Dermis microvascular lymphatic vessel endothelial cell (primary cell): ENCODE results near the gene OFD1. TPM values are rescaled to one million over a fixed set of nuclear protein-coding genes. Genes with fewer than 3 reads are reported as not detected.
"Not testable (repeated sequence)": the region's sequence is repeated elsewhere in the genome, so short reads cannot be mapped to it uniquely, and the experiment has no call there.

Experiments
- DNase-seq, 2 donors: peaks; one replicate each; pipeline versions ENCODE4 v3.0.0 to v3.0.0-alpha.2; 2010; ENCODE audit warnings: low read depth in 2 of 2
- total RNA-seq: library from RNA; depleted of rRNA; stranded (reverse); fragments of >200 nt; gene quantifications from 2 replicates; pipeline ENCODE4 v1.2.1, GENCODE V29; 2014

The OFD1 gene
- total RNA-seq, 1 donor from 2014 or later = 5.4 TPM

DNA sequence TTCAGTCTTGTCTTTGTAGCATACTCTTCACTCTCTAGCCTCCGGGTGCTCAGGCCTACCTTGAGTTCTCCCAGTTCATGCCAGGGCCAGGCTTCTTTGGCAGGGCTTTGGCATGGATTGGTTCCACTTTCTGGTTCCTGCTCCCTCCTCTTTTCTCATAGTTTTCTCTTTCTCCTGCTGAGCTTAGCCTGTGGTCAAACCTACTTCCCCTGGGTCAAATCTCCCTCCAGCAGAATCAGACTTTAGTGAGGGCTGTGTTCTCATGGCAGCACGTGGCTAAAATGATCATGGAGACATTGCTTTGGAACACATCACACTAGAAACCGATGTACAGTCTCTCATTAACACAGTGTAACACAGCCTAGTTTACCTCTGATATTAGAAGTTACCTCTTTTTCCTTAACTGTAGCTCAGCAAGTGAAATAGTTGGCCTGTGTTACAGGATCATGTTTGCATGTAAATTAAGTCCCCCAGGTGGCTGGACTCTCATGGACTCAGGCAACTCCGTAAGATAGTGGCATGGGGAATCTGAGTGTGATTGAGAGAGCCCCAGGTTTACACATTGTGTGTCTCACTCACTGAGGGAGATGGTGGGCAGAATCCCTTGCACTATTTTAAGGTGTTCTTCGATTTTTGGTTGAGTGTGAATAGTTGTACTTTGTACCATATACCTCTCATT is 32.3 kb upstream of the OFD1 start:
- no peak for DNase-seq

DNA sequence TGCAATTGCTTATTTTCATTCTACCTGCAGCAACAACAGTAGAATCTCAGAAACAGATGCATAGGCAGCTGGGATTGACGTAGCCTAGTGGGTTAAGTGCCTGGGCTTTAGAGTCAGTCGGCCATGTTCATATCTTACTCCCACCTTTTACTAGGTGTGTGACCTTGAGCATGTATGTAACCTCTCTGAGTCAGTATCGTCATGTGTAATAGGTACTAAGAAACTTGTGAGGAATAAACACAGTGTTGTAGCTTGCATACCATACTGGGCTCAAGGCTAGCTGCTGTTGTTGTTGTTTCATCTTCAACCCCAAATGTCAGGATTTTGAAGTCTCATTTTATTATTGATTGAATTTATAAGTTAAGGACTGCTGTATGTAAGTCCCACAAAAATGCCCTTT is 31.4 kb upstream of the OFD1 start:
- no peak for DNase-seq

DNA sequence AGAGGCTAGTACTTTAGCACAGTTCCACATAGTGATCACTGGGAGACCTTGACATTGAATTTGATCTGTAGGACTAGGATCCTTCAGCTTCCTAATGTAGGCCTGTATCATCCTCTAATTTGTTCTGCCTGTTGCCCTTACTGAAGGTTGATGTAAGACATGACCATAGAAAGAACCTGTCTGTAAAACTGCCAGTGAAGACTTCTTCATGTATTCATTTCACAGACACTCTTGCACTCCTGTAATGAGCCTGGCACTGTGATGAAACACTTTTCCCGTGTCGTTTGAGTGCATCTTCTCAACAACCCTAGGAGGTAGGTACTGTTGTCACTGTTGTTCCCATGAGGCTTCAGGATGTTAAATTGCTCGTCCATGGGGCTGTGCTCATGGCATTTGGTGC is 31.0 kb upstream of the OFD1 start:
- DNase-seq = no peak

DNA sequence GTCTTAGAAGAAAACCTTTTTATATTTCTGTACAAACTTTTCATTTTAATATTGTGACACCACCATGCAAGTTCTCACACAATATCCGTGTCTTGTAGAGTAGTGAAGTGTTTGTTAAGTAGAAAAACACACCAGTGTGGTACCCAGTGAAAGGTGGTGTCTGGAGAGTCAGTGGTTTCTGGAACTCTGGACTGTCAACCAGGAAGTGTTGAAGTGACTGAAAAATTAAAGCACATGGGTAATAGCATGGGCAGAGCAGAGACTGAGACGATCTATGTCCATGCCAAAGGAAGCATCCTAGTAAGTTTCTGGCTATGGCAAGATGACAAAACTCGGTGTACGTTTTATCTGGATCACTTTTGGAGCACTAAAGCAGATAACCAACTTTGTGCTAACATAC is 23.4 kb upstream of the OFD1 start:
- no peak for DNase-seq

DNA sequence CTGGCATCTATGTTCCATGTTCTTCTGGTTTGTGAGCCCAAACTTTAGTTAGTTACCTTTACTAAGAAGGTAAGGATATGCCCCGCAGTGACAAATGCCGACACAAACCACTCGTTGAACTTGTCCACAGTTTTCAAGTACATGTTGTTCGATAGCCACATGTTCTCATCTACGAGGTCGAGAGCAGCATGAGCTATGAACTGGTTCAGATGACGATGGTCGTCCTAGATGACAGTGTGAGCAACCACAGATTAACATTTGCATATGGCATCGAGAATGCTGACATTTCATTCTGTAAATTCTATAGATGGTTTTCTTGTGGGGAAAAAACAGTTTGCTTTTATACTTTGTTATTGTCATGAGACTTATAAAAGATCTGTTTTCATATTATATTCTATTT is 18.1 kb upstream of the OFD1 start:
- no peak for DNase-seq

DNA sequence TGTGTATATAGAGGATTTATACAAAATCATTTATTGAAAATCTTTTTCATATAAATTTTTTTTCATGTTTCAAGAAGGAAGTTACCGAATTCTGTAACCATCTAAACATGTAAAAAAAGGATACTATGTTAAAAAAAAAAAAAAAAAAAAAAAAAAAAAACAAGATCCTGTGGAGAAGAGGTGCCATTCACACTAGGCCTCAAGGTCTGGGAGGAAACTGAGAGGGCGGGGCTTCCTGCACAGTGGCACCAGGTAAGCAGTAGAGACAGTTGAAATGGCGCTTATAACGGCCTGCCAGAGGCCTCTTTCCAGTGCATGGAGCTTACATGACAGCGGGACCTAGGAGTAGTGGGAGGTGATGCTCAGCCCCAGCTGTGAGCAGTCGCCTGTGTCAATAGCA is 17.6 kb upstream of the OFD1 start:
- no peak for DNase-seq

DNA sequence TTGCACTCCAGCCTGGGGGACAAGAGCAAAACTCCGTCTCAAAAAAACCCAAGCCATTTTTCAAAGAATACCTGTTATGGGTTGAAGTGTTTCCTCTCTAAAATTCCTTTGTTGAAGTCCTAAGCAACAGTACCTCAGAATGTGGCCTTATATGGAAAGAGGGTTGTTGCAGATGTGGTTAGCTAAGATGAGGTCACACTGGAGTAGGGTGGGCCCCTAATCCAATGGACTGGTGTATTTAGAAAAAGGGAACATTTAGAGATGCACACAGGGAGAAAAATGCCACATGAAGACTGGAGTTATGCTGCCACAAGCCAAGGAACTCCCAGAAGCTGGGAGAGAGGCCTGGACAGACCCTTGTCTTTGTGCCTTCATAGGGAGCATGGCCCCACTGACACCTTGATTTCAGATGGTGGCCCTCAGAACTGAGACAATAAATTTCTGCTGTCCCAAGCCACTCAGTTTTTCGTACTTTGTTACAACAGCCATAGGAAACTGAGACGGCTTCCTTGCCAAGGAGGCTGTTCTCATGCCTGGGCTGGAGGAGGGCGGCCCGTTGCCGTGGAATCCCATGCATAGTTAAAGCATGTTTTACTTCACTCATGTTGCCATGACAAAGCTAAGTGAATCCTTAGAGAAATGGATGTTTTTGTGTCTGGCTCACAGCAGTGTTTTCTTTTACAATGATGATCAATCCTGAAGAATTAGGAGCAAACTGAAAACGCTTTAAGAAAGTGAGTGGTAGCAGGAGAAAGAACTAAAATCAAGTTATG is 16.7 kb upstream of the OFD1 start:
- DNase-seq = peak in 1 of 2 donors; percentile 2

DNA sequence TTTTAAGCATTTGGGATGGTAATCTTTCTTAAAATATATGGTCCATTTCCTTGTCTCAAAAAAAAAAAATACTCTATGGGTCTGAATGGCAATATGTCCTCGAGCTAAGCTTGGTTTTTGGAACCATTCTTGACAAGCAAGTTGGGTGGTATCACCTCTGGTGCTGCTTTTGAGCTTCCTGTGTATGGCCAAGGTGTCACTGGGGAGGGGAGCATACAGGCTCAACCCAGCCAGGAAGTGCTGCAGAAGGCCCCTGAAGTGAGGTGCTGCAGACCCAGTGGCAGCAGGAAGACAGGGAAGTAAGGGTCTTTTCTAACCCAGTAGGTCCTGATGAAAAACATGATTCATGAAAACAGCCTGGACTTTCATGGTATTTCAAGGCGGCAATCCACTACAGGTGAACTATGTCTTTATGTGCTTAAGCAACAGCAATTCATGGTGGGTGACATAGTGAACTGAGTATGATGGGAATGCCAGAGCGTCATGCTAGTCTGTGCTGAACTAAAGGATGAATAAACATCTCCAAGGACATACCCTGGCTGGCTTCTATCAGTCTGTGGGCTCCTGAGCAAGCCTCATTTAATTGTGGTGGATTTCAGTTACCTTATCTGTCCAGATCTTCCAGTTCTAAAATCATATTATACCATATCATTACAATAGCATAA is 15.2 kb upstream of the OFD1 start:
- DNase-seq = no peak

DNA sequence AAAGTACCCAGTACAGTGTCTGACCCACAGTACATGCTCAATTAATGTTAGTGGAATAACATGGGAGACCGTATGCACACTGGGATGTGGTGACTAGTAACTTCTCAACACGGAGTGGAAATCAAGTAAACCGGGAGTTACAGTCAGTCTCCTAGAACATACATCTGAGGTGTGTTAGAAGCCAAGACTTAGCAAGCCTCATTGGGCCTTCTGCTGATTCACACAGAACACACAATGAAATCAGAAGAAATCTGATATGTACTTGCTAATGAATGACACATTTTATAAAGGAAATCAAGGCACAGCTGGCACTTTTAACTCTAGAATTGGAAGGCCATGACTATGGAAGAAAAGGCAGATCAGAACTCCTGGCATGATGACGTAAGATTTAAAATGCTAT is 13.2 kb upstream of the OFD1 start:
- DNase-seq = no peak

DNA sequence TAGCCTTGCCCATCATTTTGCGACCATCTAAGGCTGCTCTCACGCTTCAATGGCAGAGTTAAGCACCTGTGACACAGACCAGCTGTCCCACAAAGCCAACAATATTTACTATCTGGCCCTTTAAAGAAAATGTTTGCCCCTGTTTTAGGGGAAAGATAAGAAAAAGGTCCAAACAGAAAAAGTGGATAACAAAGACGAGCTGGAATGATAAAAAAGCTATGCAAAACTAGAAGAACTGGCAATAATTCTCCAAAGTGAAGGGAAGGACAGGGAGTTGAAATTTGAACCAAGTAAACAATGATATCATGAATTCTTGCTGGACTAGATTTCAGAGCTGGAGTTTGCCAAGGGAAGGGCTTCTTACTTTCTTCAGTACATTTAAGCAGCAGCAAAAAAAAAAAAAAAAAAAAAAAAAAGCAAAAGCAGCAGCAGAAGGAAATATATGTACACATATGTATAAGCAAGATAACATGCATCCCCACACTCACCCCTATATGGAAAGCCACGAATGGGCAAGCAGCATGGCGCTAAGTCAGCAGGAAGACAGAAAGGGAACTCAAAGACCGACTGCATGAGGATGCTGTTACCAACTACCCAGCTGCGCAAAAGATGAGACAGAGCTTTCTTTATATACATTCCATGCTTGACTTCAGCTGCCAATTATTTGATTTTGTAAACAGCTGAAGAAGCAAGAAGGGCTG is 12.6 kb upstream of the OFD1 start:
- DNase-seq = no peak

DNA sequence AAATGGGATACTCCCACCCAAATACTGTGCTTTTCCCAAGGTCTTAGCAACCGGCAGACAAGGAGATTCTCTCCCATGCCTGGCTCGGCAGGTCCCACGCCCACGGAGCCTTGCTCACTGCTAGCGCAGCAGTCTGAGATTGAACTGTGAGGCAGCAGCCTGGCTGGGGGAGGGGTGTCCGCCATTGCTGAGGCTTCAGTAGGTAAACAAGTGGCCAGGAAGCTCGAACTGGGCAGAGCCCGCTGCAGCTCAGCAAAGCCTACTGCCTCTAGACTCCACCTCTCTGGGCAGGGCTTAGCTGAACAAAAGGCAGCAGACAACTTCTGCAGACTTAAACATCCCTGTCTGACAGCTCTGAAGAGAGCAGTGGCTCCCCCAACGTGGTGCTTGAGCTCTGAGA is 9.7 kb upstream of the OFD1 start:
- DNase-seq = not testable (repeated sequence)

DNA sequence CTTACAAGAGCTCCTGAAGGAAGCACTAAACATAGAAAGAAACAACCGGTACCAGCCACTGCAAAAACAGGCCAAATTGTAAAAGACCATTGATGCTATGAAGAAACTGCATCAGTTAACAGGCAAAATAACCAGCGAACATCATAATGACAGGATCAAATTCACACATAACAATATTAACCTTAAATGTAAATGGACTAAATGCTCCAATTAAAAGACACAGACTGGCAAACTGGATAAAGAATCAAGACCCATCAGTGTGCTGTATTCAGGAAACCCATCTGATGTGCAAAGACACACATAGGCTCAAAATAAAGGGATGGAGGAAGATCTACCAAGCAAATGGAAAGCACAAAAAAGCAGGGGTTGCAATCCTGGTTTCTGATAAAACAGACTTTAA is 8.0 kb upstream of the OFD1 start:
- DNase-seq = not testable (repeated sequence)

DNA sequence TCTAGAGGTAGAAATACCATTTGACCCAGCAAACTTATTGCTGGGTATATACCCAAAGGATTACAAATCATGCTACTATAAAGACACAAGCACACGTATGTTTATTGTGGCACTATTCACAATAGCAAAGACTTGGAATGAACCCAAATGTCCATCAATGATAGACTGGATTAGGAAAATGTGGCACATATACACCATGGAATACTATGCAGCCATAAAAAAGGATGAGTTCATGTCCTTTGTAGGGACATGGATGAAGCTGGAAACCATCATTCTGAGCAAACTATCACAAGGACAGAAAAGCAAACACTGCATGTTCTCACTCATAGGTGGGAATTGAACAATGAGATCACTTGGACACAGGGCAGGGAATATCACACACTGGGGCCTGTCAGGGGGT is 4.0 kb upstream of the OFD1 start:
- not testable (repeated sequence) for DNase-seq

DNA sequence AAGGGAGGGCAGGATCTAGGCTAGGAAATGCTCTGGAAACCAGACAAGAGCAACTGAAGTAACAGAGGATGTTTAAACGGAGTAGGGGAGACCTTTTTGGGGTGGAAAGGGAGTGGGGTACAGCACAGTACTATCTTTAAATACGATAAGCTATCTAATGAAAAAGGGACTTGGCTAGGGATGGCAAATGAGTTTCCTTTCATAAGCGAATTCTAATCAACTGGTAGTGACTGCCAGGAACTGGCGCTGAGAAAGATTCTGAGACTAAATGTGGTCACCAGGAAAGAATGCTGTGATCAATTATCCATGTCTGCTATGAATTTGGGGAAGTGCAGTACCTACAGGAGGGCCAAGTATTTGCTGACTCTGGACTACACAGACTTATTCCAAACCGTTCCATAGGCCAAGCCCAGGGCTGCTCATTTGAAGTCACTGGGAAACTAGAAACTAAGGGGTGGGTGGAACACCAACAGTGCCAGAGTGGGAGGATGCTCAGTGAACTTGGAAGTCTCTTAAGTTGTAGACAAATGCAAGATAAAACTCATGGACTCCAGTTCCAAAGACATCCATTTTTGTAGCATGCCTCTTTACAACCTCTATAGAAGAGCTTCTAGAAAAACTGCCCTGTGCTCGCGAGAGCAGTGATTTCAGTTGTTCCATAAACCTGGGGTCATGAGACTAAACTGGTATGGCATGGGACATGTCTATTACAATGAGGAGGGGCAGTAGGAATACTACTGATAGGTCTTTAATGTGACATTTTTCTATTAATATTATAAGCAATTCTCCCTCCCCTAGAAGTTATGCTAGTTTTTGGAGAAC is 2.1 kb upstream of the OFD1 start:
- no peak for DNase-seq

DNA sequence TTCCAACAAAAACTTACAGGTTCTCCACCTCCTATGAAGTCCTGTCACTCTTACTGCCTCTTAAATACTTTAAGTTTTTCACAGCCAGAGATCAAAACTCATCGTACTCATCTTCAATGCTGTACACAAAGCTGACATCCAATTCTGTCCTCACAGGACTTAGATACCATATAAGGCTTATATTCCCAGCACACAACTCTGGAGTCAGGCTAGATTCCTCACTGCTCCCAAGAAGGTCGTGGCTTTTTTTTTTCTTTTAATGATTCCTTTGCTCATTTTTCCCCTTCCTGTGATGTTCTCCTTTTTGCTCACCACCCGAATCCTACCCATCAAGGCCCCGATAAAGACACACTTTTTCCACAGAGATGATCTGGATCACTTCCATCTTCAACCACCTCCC is 1.0 kb upstream of the OFD1 start:
- DNase-seq = no peak

DNA sequence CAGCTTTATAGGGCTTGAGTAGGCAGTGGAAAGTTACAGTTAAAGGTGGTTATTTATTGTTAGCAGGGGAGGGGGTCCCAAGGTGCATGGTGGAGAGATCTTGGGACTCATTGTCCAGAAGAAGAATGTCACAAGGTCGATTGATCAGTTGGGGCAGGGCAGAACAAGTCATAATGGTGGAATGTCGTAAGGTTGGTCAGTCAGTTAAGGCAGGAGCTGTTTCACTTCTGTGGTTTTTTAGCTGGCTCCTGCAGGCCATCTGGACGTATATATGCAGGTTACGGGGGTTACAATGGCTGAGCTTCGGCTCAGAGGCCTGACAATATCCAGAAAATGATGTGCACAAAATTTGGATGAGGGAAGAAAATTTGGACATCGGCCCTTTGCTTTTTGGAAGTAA is 7.1 kb downstream of the OFD1 start:
- DNase-seq = no peak

DNA sequence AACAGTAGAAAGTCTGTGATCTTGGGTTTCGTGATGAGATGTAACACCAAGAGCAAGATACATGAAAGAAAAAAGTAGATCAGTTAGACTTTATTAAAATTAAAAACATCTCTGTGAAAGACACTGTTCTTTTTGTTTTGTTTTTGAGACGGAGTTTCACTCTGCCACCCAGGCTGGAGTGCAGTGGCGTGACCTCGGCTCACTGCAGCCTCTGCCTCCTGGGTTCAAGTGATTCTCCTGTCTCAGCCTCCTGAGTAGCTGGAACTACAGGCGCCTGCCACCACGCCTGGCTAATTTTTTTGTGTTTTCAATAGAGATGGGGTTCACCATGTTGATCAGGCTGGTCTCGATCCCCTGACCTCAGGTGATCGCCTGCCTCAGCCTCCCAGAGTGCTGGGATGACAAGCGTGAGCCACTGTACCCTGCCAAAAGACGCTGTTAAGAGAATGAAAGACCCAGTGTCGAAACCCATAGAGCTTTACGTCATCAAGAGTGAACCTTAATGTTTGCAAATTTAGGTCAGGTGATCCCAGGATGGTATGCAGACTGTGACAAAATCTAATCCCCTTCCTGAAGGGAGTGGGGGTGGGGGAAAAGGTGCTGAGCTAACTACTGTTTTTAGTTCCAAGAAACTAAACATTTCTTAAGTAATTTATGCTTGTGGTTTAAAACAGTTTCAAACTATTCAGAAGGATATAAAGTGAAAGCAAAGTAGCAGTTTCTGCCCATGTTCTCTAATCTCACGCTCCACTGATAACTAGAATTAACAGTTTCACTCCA is 8.0 kb downstream of the OFD1 start:
- DNase-seq = no peak

DNA sequence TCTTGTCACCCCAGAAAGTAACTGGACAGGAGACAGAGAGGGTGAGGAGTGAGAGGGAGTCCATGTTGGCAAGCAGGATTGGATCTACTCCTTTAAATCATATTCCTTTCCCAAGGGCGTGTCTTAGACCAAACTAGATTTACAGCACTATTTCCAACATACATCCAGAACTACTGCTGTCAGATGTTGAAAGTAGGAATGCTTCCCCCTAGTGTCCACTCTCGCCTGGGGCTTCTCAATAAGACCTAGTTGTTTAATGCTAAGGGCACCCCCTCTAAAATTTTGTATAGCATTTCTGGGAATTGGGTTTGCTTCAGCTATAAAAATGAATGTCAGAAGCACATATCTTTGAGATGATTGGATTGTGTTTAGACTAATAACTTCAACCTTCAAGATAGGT is 13.3 kb downstream of the OFD1 start:
- peak; percentile 52 to 71 for DNase-seq

DNA sequence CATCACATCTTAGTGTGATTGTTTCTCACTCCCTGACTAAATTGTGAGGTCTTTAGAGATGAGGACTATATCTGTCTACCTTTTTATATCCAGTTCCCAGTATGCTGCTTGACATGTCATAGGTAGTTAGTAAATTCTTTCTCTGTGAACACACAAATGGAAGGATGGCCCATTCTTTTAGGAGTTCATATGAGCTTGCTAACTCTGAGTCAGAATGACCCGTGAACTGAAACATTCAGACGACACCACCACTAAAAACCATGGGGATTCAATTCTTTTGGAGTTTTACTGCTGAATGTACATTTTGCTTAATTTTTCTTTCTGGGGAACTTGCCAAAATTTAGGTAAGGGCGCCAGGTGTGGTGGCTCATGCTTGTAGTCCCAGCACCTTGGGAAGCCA is 13.9 kb downstream of the OFD1 start:
- no peak for DNase-seq

DNA sequence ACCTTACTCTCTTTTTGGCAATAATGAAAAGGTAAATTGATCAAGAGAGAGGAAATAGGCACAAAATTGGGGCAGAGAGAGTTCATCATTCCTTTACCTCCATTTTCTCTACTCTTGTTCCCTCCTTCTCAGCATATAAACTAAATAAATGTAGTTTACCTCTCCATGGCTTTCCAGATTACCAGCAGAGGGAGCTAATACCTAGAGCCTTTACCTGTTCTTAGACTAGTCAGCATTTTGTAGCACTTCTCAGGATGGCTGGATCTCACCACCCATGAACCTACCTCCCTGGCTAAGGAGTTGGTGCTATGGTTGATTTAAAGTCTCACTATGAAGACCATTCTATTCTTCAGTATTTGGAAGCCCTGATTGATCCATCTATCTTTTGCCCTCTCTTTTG is 15.7 kb downstream of the OFD1 start:
- DNase-seq = peak; percentile 25 to 45

DNA sequence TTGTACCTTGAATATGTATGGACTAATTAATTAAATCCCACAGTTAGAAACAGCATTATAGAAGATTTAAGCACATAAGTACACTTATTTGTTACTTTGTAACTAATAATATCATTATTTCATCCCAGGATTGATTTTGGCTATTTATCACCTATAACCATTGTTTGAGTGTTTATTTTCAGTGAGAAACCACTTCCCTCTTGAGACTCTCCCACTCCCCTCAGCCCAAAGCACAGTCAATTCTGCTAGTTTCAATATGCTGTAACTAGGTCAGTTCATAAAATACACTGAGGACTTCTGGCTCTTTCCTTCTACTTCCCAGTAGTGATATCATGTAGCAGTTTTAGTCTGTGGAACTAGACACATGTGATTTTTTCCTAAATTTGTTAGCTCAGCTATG is 16.3 kb downstream of the OFD1 start:
- no peak for DNase-seq
